ENCODE data around the gene LPAR2.
A peak's percentile ranks its signal among the peaks of the same experiment; 100 is the strongest.
"Not testable (repeated sequence)": the region's sequence is repeated elsewhere in the genome, so short reads cannot be mapped to it uniquely, and the experiment has no call there.

Gene LPAR2

GRCh38 chr19:19627621-19628500 is at the start of gene LPAR2:
TSS of gene LPAR2 (minus strand) at chr19:19628220. CDS start at chr19:19627275, 945 bp downstream.
- no peak for DNase-seq (ENCODE audit: low read depth)

DNA sequence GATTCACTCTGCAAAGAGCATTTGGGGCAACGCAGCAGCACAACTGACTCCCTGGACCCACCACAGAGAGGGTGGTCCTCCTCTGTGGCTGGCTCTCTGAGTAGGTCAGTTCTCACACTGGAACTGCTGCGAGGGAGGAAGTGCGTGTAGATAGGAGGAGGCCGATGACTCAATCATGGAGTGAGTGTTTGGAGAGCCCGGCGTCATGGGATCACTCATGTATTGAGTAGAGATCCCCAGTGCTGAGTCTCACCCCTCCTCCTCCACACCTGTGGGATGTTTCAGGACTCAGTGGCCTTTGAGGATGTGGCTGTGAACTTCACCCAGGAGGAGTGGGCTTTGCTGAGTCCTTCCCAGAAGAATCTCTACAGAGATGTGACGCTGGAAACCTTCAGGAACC is 49.6 kb upstream of the LPAR2 start:
- DNase-seq (ENCODE audit: low read depth): no peak

DNA sequence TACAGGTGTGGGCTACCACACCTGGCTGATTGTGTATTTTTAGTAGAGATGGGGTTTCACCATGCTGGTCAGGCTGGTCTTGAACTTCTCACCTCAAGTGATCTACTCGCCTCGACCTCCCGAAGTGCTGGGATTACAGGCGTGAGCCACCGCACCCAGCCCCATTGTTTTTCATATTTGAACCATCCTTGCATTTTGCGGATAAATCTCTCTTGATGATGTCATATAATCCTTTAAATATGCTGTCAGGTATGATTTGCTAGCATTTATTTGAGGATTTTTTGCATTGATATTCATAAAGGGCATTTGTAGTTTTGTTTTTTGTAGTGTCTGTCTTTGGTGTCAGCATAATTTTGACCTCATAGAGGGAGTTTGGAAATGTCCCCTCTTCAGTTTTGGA is 46.3 kb upstream of the LPAR2 start:
- DNase-seq (ENCODE audit: low read depth): no peak

GRCh38 chr19:19672816-19673215 is 44.8 kb upstream of the LPAR2 start:
- DNase-seq (ENCODE audit: low read depth): no peak

- no peak for DNase-seq (ENCODE audit: low read depth)
These were observed 42.1 kb upstream of the LPAR2 start for GRCh38 chr19:19670070-19670551.

- peak; percentile 82 for DNase-seq (ENCODE audit: low read depth)
These were observed 40.4 kb upstream of the LPAR2 start, which contains the start of gene ZNF101 for GRCh38 chr19:19668230-19669012. TSS of gene ZNF101 (plus strand) at chr19:19668839. CDS start at chr19:19668964, 125 bp downstream.

GRCh38 chr19:19665420-19665948 is 37.5 kb upstream of the LPAR2 start:
- DNase-seq (ENCODE audit: low read depth): not testable (repeated sequence)

- DNase-seq (ENCODE audit: low read depth): peak; percentile 97
These were observed 35.5 kb upstream of the LPAR2 start, which contains the start of gene ATP13A1 for GRCh38 chr19:19663256-19664120. TSS of gene ATP13A1 (minus strand) at chr19:19663676. CDS start at chr19:19663666, 10 bp downstream.

GRCh38 chr19:19662871-19663255 is 34.8 kb upstream of the LPAR2 start:
- DNase-seq (ENCODE audit: low read depth): no peak

GRCh38 chr19:19662344-19662743 is 34.3 kb upstream of the LPAR2 start:
- DNase-seq (ENCODE audit: low read depth): no peak

GRCh38 chr19:19661675-19662251 is 33.7 kb upstream of the LPAR2 start:
- no peak for DNase-seq (ENCODE audit: low read depth)

DNA sequence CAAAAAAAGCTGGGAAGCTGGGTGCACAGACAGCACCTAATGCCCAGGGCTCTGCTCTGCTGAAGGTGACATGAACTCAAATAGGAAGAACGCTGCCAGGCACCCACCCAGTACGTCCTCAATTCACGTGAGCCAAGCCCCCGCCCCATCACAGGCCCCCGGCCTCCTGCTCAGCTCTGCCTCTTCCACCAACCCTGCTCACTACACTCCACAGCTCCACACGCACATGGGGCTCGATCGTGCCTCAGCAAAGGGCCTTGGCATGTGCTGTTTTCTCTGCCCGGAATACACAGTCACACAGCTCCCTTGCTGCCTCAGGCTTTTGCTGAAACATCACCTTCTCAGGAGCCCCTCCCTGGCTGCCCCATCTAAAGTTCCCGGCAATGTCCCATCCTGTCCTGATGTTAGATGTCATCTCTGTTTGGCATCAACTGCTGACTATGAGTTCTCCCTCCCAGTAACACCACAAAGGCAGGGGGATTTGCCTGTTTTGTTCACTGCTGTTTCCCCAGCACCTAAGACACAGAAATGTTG is 33.2 kb upstream of the LPAR2 start:
- no peak for DNase-seq (ENCODE audit: low read depth)

GRCh38 chr19:19659646-19660245 is 31.7 kb upstream of the LPAR2 start:
- DNase-seq (ENCODE audit: low read depth): no peak

DNA sequence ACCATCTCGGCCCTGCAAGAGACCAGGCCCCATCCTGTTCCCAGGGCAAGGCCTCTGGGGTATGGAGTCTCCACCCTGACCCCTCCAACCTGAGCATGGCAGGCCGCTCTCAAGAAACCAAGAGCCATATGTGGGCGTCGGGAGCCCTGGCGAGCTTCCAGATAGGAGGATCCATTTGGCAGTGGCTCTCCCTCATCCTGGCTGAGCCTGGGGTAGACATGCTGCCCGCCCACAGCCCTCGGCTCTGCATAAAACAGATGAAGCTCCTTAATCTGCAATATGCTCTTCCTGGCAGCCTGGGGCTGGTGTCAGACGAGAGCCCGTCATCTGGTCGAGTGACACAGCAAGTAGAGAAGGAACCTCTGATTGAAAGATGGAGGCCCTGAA is 29.4 kb upstream of the LPAR2 start:
- DNase-seq (ENCODE audit: low read depth): no peak

GRCh38 chr19:19656451-19657396 is 28.7 kb upstream of the LPAR2 start:
- no peak for DNase-seq (ENCODE audit: low read depth)

DNA sequence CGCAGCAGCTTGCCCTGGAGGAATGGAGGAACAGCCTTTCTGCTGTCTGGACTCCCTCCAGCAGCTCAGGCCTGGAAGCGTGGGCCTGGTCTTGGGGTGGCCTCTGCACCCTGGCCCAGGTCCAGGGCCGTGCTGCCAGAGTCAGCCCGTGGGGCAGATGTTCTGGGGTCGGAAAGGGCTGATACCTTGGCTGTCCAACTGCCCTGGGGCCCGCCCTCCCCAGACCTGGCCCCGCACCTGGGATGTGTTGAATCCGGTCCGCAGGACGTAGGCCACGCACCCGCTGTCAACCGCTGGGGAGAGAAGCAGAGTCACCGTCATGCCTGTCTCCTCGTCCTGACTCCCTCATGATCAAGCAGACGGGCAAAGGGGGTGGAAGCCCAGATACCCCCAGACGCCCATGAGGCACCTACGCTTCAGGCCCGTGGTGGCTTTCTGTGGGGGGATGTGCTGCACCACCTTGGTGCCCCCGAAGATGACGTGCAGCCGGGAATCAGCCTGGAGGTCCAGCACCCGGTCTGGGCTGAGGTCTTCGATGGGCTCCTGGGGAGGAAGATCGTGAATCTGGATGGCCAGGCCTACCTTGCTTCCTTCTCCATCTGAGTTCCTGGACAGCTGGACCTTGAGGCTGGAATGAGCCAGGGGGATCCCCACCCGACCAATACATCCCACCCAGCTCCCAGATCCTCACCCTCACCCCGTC is 27.8 kb upstream of the LPAR2 start:
- DNase-seq (ENCODE audit: low read depth): no peak

DNA sequence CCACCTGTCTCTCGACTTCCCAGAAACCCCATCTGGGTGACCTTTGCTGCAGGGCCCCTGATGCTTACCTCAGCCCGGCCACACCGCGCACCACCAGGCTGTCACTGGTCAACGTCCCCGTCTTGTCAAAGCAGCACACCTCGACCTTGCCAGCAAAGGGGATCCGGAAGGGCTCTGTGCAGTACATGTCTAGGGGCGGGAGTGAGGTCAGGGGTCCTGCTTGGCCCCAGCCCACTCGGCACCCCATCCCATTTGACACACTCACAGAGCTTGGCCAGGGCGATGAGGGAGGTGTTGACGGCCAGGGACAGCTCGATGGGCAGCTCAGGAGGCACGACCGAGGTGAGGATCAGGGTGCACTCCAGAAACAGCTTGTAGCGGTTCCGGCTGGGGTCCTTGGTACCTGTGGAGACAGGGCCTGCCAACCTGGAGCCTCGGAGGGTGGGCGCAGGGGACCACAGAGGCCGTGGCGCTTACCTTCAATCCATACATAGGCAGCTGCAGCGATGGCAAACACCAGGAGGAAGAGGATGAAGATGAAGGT is 27.1 kb upstream of the LPAR2 start:
- DNase-seq (ENCODE audit: low read depth): no peak

- DNase-seq (ENCODE audit: low read depth): no peak
These were observed 26.4 kb upstream of the LPAR2 start for GRCh38 chr19:19654441-19654840.

All from fibroblast of the conjunctiva (primary cell).